ENCODE measurements around the gene BMS1.

DNA sequence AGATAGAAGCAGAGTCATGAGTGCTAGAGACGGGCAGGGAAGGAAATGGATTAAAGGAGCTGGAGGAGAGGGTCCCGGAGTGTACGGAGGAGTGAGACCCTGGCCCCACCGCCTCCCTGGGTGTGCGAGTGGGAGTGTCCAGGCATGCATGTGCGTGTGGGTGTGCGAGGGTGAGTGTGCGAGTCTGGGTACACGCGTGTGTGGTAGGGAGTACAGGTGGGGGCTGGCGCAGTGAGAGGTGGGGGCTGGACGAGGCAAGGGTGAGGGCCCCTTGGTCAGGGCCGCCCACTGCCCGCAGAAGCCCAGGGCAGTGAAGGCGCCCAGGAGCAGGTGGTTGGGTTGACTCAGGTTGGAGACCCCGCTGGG, 97.6 kb downstream of the BMS1 start:
- no peak for TF ChIP-seq POLR2AphosphoS5 (IDR thresholded peaks at IDR 0.05)
- TF ChIP-seq, protein P1, sequence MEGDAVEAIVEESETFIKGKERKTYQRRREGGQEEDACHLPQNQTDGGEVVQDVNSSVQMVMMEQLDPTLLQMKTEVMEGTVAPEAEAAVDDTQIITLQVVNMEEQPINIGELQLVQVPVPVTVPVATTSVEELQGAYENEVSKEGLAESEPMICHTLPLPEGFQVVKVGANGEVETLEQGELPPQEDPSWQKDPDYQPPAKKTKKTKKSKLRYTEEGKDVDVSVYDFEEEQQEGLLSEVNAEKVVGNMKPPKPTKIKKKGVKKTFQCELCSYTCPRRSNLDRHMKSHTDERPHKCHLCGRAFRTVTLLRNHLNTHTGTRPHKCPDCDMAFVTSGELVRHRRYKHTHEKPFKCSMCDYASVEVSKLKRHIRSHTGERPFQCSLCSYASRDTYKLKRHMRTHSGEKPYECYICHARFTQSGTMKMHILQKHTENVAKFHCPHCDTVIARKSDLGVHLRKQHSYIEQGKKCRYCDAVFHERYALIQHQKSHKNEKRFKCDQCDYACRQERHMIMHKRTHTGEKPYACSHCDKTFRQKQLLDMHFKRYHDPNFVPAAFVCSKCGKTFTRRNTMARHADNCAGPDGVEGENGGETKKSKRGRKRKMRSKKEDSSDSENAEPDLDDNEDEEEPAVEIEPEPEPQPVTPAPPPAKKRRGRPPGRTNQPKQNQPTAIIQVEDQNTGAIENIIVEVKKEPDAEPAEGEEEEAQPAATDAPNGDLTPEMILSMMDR (IDR thresholded peaks at IDR 0.05), result no peak
- no peak for TF ChIP-seq EP300 (IDR thresholded peaks at IDR 0.05)

Data from stomach (tissue), 4 donors.